ENCODE measurements around the gene CPEB3. TPM values are rescaled to one million over a fixed set of nuclear protein-coding genes. Genes with fewer than 3 reads are reported as not detected.

CPEB3 gene
- total and polyA plus RNA-seq, 2 donors (not counting 3 experiments of a cell fraction or from before 2014, with no cell fraction given): 0.80 to 2.2 TPM

DNA sequence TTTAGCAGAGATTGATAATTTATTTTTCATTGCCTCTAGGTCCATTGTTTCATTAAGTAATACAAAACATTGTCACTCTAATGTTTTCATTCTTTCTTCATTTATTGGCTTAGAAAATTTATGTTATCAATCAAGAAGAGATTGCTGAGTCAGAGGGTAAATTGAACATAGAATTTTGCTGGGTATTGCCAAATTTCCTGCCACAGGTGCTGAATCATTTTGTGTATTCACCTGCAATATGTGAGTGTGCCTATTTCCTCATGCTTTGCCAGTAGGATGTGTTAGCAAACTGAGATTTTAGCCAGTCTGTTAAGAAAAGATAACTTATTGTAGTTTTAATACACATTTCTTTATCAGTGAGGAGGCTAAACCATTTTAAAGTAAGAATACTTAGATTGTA lies 38.1 kb upstream of the CPEB3 start:
- Histone ChIP-seq H3K27me3 (ENCODE audit: control insufficient read depth in 2 of 2, insufficient read depth in 2 of 2, low read length in 2 of 2) (no peaks in the 10 kb centered on the region), H3K9me1 (replicated peaks; ENCODE audit: control insufficient read depth, extremely low read depth, insufficient read depth, low read length) (no peaks in the 10 kb centered on the region), H3K9ac (replicated peaks; ENCODE audit: extremely low read depth, insufficient read depth, low read length) (no peak overlapping the region), H3K4me3 (replicated peaks in 1 of 3; ENCODE audit: insufficient read depth in 1 of 3, low read depth in 1 of 3, low read length in 3 of 3) (no peak overlapping the region), H3K79me2 (ENCODE audit: control insufficient read depth, insufficient read depth, low read length) (peaks cover 56% of the 10 kb centered on the region), H3K9me3 (replicated peaks; ENCODE audit: control insufficient read depth, insufficient read depth, low read length) (no peaks in the 10 kb centered on the region), H3K4me1 (ENCODE audit: control insufficient read depth, extremely low read depth, insufficient read depth, low read length) (no peaks in the 10 kb centered on the region), H3K4me2 (ENCODE audit: insufficient read depth, low read length) (no peak overlapping the region), H3K36me3 (ENCODE audit: control insufficient read depth in 2 of 2, extremely low read depth in 1 of 2, insufficient read depth in 2 of 2, low read length in 2 of 2) (peaks cover 0 to 2% of the 10 kb centered on the region in 2 experiments), H3K27ac (ENCODE audit: insufficient read depth, low read depth, low read length) (no peak overlapping the region), H4K20me1 (replicated peaks; ENCODE audit: control insufficient read depth, extremely low read depth, insufficient read depth, low read length) (peaks cover 5% of the 10 kb centered on the region), H2AFZ (ENCODE audit: low read depth, low read length) (no peak overlapping the region)
- DNase-seq (ENCODE audit: low read depth, low spot score): no peak
- intact Hi-C loops (cut with micrococcal nuclease) (no loop called here), dilution Hi-C loops (cut with MboI; ENCODE audit: extremely low pct_ligation_motif_present, low sequenced_read_pairs) (no loop called here)
- no TSS peak for BruUV-seq (replicated peaks)
- CTCF ChIA-PET: no interaction called here
- FAIRE-seq: no peak
- TF ChIP-seq JUN (IDR thresholded peaks at IDR 0.05; ENCODE audit: borderline replicate concordance, insufficient read depth, insufficient read length, low read depth) (no peak), FOS (IDR thresholded peaks at IDR 0.05; ENCODE audit: borderline replicate concordance, insufficient read depth, low read length) (no peak)
- TF ChIP-seq, protein P1, sequence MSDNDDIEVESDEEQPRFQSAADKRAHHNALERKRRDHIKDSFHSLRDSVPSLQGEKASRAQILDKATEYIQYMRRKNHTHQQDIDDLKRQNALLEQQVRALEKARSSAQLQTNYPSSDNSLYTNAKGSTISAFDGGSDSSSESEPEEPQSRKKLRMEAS (IDR thresholded peaks at IDR 0.05; ENCODE audit: insufficient read depth, insufficient read length): no peak
- POLR2A ChIA-PET: no interaction called here

DNA sequence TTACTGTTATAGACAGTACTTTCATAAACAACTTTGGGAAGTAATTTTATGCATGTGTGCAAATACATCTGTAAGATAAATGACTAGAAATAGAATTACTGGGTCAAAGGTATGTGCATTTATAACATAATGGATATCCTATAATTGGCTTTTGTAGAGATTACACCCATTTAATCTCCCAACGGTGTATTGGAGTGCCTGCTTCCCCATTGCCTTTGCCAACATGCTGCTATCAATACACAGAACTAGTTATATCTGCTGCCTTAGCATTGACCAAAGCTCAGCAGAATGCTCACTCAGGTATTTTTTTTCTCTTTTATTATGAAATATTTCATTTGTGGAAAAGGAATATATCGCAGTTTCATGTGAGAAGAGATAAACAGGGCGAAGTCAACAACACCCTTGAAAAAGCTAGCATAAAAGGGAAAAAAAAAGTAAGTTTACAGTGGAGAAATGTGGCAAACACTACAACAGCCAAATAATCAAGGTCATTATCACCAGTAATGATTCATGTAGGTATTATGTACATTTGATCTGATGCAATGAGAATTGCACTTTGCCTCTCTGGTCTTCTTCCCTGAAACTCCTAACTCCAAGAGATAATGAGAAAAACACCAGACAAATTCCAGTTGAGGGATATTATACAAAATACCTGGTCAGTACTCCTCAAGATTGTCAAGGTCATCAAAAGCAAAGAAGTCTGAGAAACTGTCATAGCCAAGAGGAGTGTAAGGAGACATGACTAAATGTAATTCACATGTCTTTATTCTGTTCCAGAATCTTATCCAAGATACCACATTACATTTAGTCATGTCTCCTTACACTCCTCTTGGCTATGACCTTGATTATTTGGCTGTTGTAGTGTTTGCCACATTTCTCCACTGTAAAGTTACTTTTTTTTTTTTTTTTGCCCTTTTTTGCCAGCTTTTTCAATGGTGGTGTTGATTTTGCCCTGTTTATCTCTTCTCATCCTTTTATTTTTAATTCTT lies 36.9 kb upstream of the CPEB3 start:
- CTCF ChIA-PET: interaction anchor here (0.8 to 1.2 kb wide), 3 partner anchors 9 to 240 kb away, joined by 3 to 5 read pairs (median 3); no protein-coding TSS in a partner anchor
- intact Hi-C loops (cut with micrococcal nuclease): no loop called here

More for the DNA sequence above, 36.9 kb upstream of the CPEB3 start:
- DNase-seq (ENCODE audit: low read depth, low spot score): no peak
- H4K20me1 ChIP-seq (replicated peaks; ENCODE audit: control insufficient read depth, extremely low read depth, insufficient read depth, low read length): peaks cover 8% of the 10 kb centered on the region
- no peak overlapping the region for H3K4me3 ChIP-seq (replicated peaks in 1 of 3; ENCODE audit: insufficient read depth in 1 of 3, low read depth in 1 of 3, low read length in 3 of 3)
- no peak overlapping the region for H3K9ac ChIP-seq (replicated peaks; ENCODE audit: extremely low read depth, insufficient read depth, low read length)
- no peaks in the 10 kb centered on the region for H3K27me3 ChIP-seq (ENCODE audit: control insufficient read depth in 2 of 2, insufficient read depth in 2 of 2, low read length in 2 of 2)
- H3K9me1 ChIP-seq (replicated peaks; ENCODE audit: control insufficient read depth, extremely low read depth, insufficient read depth, low read length): no peaks in the 10 kb centered on the region
- H3K4me1 ChIP-seq (ENCODE audit: control insufficient read depth, extremely low read depth, insufficient read depth, low read length): no peaks in the 10 kb centered on the region
- H3K27ac ChIP-seq (ENCODE audit: insufficient read depth, low read depth, low read length): no peak overlapping the region
- BruUV-seq (replicated peaks): no TSS peak
- H2AFZ ChIP-seq (ENCODE audit: low read depth, low read length): no peak overlapping the region
- POLR2A ChIA-PET: no interaction called here
- no peak for FAIRE-seq
- dilution Hi-C loops (cut with MboI; ENCODE audit: extremely low pct_ligation_motif_present, low sequenced_read_pairs): no loop called here
- TF ChIP-seq MYC (IDR thresholded peaks at IDR 0.05; ENCODE audit: low read depth, low read length) (no peak), JUN (IDR thresholded peaks at IDR 0.05; ENCODE audit: borderline replicate concordance, insufficient read depth, insufficient read length, low read depth) (no peak), POLR2AphosphoS5 (IDR thresholded peaks at IDR 0.05; ENCODE audit: insufficient read depth, low read depth, low read length) (no peak), GATA2 (IDR thresholded peaks at IDR 0.05; ENCODE audit: insufficient read depth, insufficient read length, low read depth, low read length) (no peak), EZH2 (IDR thresholded peaks at IDR 0.05; ENCODE audit: borderline replicate concordance, low read depth, low read length, severe bottlenecking) (no peak), FOS (IDR thresholded peaks at IDR 0.05; ENCODE audit: borderline replicate concordance, insufficient read depth, low read length) (no peak), POLR2A (IDR thresholded peaks at IDR 0.05; ENCODE audit: low read depth, low read length) (no peak)
- TF ChIP-seq, protein P2, sequence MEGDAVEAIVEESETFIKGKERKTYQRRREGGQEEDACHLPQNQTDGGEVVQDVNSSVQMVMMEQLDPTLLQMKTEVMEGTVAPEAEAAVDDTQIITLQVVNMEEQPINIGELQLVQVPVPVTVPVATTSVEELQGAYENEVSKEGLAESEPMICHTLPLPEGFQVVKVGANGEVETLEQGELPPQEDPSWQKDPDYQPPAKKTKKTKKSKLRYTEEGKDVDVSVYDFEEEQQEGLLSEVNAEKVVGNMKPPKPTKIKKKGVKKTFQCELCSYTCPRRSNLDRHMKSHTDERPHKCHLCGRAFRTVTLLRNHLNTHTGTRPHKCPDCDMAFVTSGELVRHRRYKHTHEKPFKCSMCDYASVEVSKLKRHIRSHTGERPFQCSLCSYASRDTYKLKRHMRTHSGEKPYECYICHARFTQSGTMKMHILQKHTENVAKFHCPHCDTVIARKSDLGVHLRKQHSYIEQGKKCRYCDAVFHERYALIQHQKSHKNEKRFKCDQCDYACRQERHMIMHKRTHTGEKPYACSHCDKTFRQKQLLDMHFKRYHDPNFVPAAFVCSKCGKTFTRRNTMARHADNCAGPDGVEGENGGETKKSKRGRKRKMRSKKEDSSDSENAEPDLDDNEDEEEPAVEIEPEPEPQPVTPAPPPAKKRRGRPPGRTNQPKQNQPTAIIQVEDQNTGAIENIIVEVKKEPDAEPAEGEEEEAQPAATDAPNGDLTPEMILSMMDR (IDR thresholded peaks at IDR 0.05; ENCODE audit: extremely low read depth in 1 of 2, insufficient read depth in 1 of 2, low read depth in 1 of 2, low read length in 2 of 2): no peak
- TF ChIP-seq, protein P1 (IDR thresholded peaks at IDR 0.05; ENCODE audit: insufficient read depth, insufficient read length): no peak
- peaks cover 0 to 2% of the 10 kb centered on the region in 2 experiments for H3K36me3 ChIP-seq (ENCODE audit: control insufficient read depth in 2 of 2, extremely low read depth in 1 of 2, insufficient read depth in 2 of 2, low read length in 2 of 2)
- no peak overlapping the region for H3K4me2 ChIP-seq (ENCODE audit: insufficient read depth, low read length)
- H3K79me2 ChIP-seq (ENCODE audit: control insufficient read depth, insufficient read depth, low read length): peaks cover 62% of the 10 kb centered on the region
- no peaks in the 10 kb centered on the region for H3K9me3 ChIP-seq (replicated peaks; ENCODE audit: control insufficient read depth, insufficient read depth, low read length)

All from endothelial cell of umbilical vein (primary cell).